Spleen (tissue), 11 donors: ENCODE data around the gene SLC22A3. TPM values are rescaled to one million over a fixed set of nuclear protein-coding genes. Genes with fewer than 3 reads are reported as not detected.
A peak's percentile ranks its signal among the peaks of the same experiment; 100 is the strongest.

Source experiments
- DNase-seq: peaks from one replicate; pipeline ENCODE4 v3.0.0-alpha.2; 2020
- H3K27ac ChIP-seq, 8 donors: fragments of 200-600 bp; sonication (generic) in 7 of 8; 1 replicate in 4 of 8; 2 replicates in 4 of 8; pipeline versions ENCODE4 v1.5.0 to v1.8.0; 2016 to 2021; ENCODE audit warnings: inconsistent platforms in 4 of 8, mild to moderate bottlenecking in 4 of 8, moderate library complexity in 1 of 8
- H3K27me3 ChIP-seq, 7 donors: fragments of 200-600 bp; sonication (generic) in 6 of 7; replicated peaks in 1 of 7; 1 replicate in 4 of 7; 2 replicates in 3 of 7; pipeline versions ENCODE4 v1.5.0 to v1.8.0; 2016 to 2021; ENCODE audit warnings: inconsistent platforms in 3 of 7, mild to moderate bottlenecking in 1 of 7
- H3K36me3 ChIP-seq, 6 donors: fragments of 200-600 bp; sonication (generic) in 5 of 6; 1 replicate in 4 of 6; 2 replicates in 2 of 6; pipeline versions ENCODE4 v1.5.0 to v1.8.0; 2016 to 2021; ENCODE audit warnings: inconsistent platforms in 2 of 6
- H3K4me1 ChIP-seq, 6 donors: fragments of 200-600 bp; sonication (generic) in 5 of 6; 1 replicate in 3 of 6; 2 replicates in 3 of 6; pipeline versions ENCODE4 v1.5.0 to v1.8.0; 2016 to 2021; ENCODE audit warnings: inconsistent platforms in 3 of 6
- H3K4me3 ChIP-seq, 8 donors: fragments of 200-600 bp; sonication (generic) in 7 of 8; 1 replicate in 4 of 8; 2 replicates in 4 of 8; pipeline versions ENCODE4 v1.5.0 to v1.8.0; 2016 to 2021; ENCODE audit warnings: inconsistent platforms in 4 of 8, mild to moderate bottlenecking in 4 of 8, moderate library complexity in 2 of 8
- H3K9me3 ChIP-seq, 8 donors: fragments of 200-600 bp; sonication (generic) in 7 of 8; 1 replicate in 4 of 8; 2 replicates in 4 of 8; pipeline versions ENCODE4 v1.5.0 to v1.8.0; 2016 to 2021; ENCODE audit warnings: inconsistent platforms in 4 of 8
- POLR2A ChIP-seq, 3 donors: fragments of 450-650 bp; IDR thresholded peaks; one replicate each; pipeline ENCODE4 v1.5.1; 2017; ENCODE audit warnings: antibody characterized with exemption in 3 of 3, mild to moderate bottlenecking in 1 of 3
- POLR2AphosphoS5 ChIP-seq, 3 donors: sonication (generic); formaldehyde crosslinking; IDR thresholded peaks; one replicate each; pipeline ENCODE4 v1.5.1; 2017; ENCODE audit warnings: antibody characterized with exemption in 3 of 3
- WGBS, 5 donors: extraction: QIAGEN DNeasy Blood & Tissue Kit in 3 of 5; methylation state at CpG; one replicate each; pipeline versions ENCODE4 v1.1.5 to v1.1.7; 2013 to 2018; 5-methylcytosine and 5-hydroxymethylcytosine counted together
- intact Hi-C: fragments of 100-400 bp; cut with DNase I; formaldehyde crosslinking; loops from one replicate; pipeline ENCODE4 v1.15.0; 2023; ENCODE audit warnings: low total_unique reads
- polyA plus RNA-seq, 3 donors: library from polyadenylated mRNA; stranded (reverse); fragments of 200-250 nt; gene quantifications; one replicate each; pipeline ENCODE4 v1.2.1, GENCODE V29; 2013
- total RNA-seq, 7 donors: library from RNA; depleted of rRNA in 3 of 7; stranded (reverse); fragments of >200 nt in 3 of 7; fragmentation: NEBNext Ultra II Directional in 4 of 7; extraction: Animal tissue kit (Norgen Biotek cat#: 25700) in 4 of 7; gene quantifications; one replicate each; pipeline versions ENCODE4 v1.1.0 to v1.2.1, GENCODE V29; 2016 to 2021
- TF ChIP-seq, protein P1 (sequence below), 11 experiments: fragments of 200-600 bp in 7 of 11; fragments of 450-650 bp in 4 of 11; sonication (generic) in 4 of 11; IDR thresholded peaks in 8 of 11; conservative IDR thresholded peaks in 3 of 11; 1 replicate in 7 of 11; 2 replicates in 4 of 11; pipeline versions ENCODE4 v1.4.0 to v1.8.0; 2016 to 2021; ENCODE audit warnings: antibody characterized with exemption in 11 of 11, inconsistent platforms in 4 of 11, mild to moderate bottlenecking in 1 of 11
- donor health status: healthy with polysubstance abuse.
- donor health status: DM: no; HTN: no; CAD: no; lungs with moderate emphysema.
- donor health status: DM: no; HTN: no; CAD: no.
- donor health status: Bipolar disorder and iron deficiency.
- donor health status: healthy.
- donor health status: DM: no; HTN: no; CAD: no.
- donor health status: DM: yes; HTN: yes; CAD: no.

SLC22A3 gene
- total and polyA plus RNA-seq, 10 donors, result 0.70 to 2.2 (median 1.7) TPM

DNA sequence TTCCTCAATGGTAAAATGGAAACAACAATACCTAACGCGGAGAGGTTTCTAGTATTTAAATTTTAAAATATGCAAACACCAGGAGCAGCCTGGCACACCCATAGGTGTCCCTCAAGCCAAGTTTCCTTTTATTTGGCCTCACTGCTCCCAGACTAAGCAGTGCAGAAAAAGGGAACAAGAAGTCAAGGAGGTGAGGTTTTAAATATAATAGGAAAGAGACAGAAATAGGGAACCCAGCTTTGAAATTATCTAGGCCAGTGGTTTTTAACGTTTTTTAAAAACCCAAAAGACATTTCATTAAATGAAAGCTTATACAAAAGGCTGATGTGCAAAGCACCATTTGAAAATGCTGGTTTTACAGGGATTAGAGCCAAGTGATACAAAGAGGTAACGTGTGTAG, 109.6 kb downstream of the SLC22A3 start:
- H3K27ac ChIP-seq, result no peak overlapping the region
- peaks cover 11 to 67% (median 42%) of the 10 kb centered on the region in 6 donors for H3K4me1 ChIP-seq
- TF ChIP-seq POLR2AphosphoS5 (IDR thresholded peaks at IDR 0.05), result no peak
- DNase-seq, result no peak
- H3K36me3 ChIP-seq, result no peaks in the 10 kb centered on the region
- no peak overlapping the region for H3K4me3 ChIP-seq
- no peaks in the 10 kb centered on the region for H3K9me3 ChIP-seq
- 36 to 56% (median 41%) methylated on average over 4 of the region's 4 CpGs for WGBS, 5 donors
- intact Hi-C loops, result loop anchor here (5.0 to 10.0 kb wide), 2 partner anchors 321 to 593 kb away; no protein-coding TSS in a partner anchor
- H3K27me3 ChIP-seq, result peaks cover 0 to 3% (median 0%) of the 10 kb centered on the region in 7 donors

DNA sequence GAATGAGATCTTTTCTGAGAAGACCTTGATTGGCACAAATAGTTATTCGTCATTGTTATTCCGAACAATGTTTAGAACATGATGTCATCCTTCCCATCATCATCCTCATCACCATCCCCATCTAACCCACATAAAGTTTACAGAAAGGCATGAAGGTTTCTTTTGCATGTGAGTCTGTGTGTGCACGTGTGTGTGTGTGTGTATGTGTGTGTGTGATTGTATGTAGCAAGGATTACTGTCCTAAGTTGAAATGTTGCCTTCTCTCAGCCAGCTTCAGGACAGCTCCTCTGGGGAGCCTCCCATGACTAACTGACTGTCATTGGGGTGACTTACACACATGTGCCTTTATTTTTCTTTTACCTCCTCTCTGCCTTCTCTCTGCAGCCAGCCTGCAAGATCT, 113.5 kb downstream of the SLC22A3 start:
- H3K9me3 ChIP-seq, result no peaks in the 10 kb centered on the region
- 70 to 88% (median 74%) methylated on average over 3 of the region's 3 CpGs for WGBS, 5 donors
- H3K27ac ChIP-seq, result peak overlapping the region in 3 of 8 donors; percentile 20 to 58 (median 44)
- TF ChIP-seq, protein P1, sequence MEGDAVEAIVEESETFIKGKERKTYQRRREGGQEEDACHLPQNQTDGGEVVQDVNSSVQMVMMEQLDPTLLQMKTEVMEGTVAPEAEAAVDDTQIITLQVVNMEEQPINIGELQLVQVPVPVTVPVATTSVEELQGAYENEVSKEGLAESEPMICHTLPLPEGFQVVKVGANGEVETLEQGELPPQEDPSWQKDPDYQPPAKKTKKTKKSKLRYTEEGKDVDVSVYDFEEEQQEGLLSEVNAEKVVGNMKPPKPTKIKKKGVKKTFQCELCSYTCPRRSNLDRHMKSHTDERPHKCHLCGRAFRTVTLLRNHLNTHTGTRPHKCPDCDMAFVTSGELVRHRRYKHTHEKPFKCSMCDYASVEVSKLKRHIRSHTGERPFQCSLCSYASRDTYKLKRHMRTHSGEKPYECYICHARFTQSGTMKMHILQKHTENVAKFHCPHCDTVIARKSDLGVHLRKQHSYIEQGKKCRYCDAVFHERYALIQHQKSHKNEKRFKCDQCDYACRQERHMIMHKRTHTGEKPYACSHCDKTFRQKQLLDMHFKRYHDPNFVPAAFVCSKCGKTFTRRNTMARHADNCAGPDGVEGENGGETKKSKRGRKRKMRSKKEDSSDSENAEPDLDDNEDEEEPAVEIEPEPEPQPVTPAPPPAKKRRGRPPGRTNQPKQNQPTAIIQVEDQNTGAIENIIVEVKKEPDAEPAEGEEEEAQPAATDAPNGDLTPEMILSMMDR (IDR thresholded peaks at IDR 0.05 in 8 of 11, conservative IDR thresholded peaks at IDR 0.05 in 3 of 11), result no peak
- TF ChIP-seq POLR2A (IDR thresholded peaks at IDR 0.05), result no peak
- intact Hi-C loops, result no loop called here
- H3K4me1 ChIP-seq, result peaks cover 13 to 65% (median 43%) of the 10 kb centered on the region in 6 donors
- H3K4me3 ChIP-seq, result no peak overlapping the region
- H3K27me3 ChIP-seq, result no peaks in the 10 kb centered on the region
- H3K36me3 ChIP-seq, result no peaks in the 10 kb centered on the region
- DNase-seq, result no peak

GRCh38 chr6:160462116-160462515, 113.9 kb downstream of the SLC22A3 start:
- TF ChIP-seq POLR2A (IDR thresholded peaks at IDR 0.05), result no peak
- no peak for TF ChIP-seq POLR2AphosphoS5 (IDR thresholded peaks at IDR 0.05)
- TF ChIP-seq, protein P1 (IDR thresholded peaks at IDR 0.05 in 8 of 11, conservative IDR thresholded peaks at IDR 0.05 in 3 of 11), result no peak
- intact Hi-C loops, result no loop called here

DNA sequence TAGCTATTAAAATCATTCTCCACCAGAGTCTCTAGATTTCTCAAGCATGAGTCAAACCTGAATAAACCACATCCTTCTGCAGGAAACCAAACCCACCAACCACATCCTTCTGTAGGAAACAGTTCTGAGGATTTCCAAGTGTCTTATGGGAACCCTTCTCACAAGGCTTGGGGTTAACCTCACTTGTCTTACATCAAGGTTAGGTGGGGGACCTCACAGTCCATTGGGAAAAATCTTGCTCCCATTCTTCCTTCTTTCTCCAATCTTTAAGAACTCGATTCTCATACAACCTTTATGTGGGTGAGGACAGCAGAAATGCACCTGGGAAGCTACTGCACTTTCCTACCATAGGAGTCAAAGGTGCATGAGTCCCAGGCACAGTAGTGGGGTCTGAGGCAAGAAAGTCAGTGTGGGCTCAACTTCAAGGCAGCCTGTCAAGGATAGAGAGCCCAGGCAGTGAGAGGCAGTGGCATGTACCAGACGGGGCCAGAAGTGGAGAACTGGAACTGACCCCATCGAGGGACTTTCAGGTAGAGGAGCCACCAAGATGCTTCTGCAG, 114.5 kb downstream of the SLC22A3 start:
- Histone ChIP-seq H3K27ac (peak overlapping the region in 2 of 8 donors; percentile 33 to 38), H3K9me3 (no peaks in the 10 kb centered on the region), H3K4me3 (no peak overlapping the region), H3K4me1 (peaks cover 13 to 59% (median 43%) of the 10 kb centered on the region in 6 donors), H3K36me3 (no peaks in the 10 kb centered on the region), H3K27me3 (no peaks in the 10 kb centered on the region)
- WGBS, 5 donors, result 21 to 49% (median 34%) methylated on average over 3 of the region's 3 CpGs
- intact Hi-C loops, result no loop called here
- no peak for DNase-seq
- TF ChIP-seq, protein P1 (IDR thresholded peaks at IDR 0.05 in 8 of 11, conservative IDR thresholded peaks at IDR 0.05 in 3 of 11), result no peak
- TF ChIP-seq POLR2AphosphoS5 (IDR thresholded peaks at IDR 0.05), result peak in 1 of 3 donors; percentile 45

More at GRCh38 chr6:160462116-160462515, 113.9 kb downstream of the SLC22A3 start:
- Histone ChIP-seq H3K4me1 (peaks cover 13 to 64% (median 43%) of the 10 kb centered on the region in 6 donors), H3K9me3 (no peaks in the 10 kb centered on the region), H3K36me3 (no peaks in the 10 kb centered on the region), H3K27ac (peak overlapping the region in 4 of 8 donors; percentile 9 to 58 (median 32)), H3K27me3 (no peaks in the 10 kb centered on the region), H3K4me3 (peak overlapping the region in 1 of 8 donors; percentile 17)
- DNase-seq, result no peak
